GM18861 (cell line): Measurements from ENCODE around the gene PUS10.

ENCODE experiments used
- ATAC-seq: cut with Tn5 transposase; IDR thresholded peaks from one replicate; pipeline ENCODE4 v1.9.1; 2021; ENCODE audit not compliant: unreplicated experiment

PUS10 gene

DNA sequence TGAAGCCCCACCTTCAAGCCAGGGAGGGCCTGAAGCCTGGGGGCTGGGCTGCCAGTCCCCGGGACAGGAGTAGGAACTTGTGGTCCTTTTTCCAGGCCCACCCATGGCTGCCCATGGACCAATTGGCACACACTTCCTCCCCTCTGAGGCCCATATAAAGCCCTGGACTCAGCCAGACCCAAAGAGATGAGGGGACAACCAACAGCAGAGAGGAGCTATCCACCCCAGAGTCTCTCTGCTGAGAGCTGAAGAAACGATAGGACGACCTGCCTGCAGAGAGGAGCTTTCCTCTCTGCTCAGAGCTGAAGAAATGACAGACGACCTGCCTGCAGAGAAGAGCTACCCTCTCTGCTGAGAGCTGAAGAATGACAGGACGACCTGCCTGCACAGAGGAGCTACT, 44.4 kb downstream of the PUS10 start:
- no peak for ATAC-seq

- ATAC-seq = peak; percentile 7
These were observed 45.0 kb downstream of the PUS10 start for GRCh38 chr2:60972889-60973656.

DNA sequence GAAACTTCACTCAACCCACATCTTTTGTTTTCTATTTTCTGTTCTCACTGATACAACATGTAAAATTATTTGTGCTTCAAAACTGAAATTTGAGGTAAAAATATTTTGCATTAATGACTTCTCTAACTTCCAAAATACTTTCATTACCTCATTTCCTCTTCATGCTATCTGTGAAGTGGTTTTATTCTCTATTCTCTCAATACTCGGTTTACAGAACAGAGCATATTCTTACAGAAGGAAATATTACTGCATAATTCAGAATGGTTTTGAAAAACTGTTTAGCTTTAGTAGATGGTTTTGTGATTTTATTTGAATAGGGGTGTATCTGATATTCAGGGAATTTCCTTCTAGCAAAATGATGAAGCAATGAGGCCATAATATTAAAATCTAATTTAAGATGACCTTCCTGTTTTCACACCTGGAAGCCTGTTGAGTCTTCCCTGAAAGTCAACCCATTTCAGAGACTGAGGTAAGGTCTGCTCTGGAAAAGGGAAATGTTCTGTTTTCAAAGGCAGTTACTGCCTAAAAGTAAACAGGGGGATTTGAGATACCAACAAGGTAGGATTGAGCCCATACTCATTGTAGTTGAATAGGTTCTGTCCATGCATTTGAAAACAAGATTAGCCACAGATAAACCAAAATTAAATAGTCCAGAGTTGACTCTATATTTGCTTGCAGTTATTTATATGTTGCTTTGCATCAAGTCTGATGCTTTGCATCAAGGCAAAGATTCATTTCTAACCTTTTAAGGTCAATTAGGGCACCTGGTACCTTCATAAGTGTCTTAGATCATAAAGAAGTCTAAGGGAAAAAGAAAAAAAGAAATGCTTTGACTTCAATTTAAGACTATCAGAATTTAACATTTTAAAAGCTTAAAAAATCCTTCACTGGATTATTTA, 51.3 kb downstream of the PUS10 start:
- ATAC-seq = peak; percentile 58

DNA sequence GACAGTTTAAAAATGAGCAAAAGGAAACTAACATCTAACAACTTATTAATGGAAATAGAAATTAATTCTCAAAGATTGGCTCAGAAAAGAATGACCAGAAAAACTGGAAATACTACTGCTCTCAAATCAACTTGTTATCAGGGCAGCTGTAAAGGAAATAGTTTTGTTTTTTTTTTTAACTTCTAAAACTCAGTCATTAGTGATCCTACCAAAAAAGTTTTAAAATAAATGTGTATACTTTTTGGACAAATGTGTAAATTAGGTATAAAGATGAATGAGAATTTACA, 52.6 kb downstream of the PUS10 start:
- no peak for ATAC-seq

DNA sequence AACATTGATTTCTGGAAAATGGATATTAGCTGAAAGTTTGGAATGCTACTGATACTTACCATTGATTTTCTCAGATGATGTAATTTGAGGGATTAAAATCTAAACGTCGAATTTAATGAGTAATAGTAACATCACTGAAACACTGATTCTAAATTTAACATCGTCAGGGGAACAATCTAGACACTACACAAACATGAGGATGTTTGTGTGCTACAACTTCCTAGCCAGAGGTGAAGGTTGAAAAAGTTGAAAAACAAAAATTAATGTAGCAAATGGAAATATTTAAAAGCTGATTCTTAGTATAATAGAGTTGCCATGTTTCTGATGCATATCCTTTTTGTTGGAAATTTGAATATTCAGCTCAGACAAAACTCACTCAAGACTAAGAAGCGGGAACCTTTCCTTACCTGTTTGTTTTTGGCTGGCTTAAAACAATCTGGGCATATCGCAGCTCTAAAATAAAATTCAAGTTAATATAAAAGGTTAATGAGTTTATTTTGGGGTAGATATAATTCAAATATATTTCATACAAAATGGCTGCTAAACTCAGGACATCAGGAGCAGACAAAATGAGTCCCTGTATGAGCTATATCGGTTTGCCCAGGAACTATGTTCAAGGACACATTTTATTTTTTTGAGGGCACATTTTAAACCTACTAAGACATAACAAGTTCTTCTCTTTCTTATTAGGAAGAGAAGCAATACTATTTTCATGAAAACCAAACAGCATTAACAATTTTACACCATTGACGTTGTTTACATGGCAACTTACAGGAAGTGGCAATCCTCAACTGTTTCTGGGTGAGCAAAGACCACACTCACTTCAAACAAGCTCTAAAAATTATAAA, 53.2 kb downstream of the PUS10 start:
- no peak for ATAC-seq

- no peak for ATAC-seq
These were observed 54.9 kb downstream of the PUS10 start for GRCh38 chr2:60963190-60963589.

- no peak for ATAC-seq
These were observed 55.5 kb downstream of the PUS10 start for GRCh38 chr2:60962528-60962927.

- ATAC-seq = no peak
These were observed 56.6 kb downstream of the PUS10 start for GRCh38 chr2:60961457-60961856.

GRCh38 chr2:60960706-60961105, 57.3 kb downstream of the PUS10 start:
- no peak for ATAC-seq

DNA sequence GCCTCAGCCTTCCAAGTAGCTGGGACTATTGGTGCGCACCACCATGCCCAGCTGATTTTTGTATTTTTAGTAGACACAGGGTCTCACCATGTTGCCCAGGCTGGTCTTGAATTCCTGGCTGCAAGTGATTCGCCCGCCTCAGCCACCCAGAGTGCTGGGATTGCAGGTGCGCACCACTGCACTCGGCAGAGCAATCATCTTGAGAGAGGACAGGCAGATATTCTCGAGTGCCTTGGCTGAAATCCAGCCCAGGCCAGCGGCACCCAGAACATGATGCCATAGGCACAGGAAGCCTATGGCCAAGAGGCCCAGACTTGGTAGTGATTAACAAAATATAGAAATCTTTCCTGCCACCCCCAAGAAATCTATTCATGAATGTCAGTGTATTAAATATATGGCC, 58.6 kb downstream of the PUS10 start:
- ATAC-seq = no peak

GRCh38 chr2:60958800-60959199, 59.3 kb downstream of the PUS10 start:
- no peak for ATAC-seq

DNA sequence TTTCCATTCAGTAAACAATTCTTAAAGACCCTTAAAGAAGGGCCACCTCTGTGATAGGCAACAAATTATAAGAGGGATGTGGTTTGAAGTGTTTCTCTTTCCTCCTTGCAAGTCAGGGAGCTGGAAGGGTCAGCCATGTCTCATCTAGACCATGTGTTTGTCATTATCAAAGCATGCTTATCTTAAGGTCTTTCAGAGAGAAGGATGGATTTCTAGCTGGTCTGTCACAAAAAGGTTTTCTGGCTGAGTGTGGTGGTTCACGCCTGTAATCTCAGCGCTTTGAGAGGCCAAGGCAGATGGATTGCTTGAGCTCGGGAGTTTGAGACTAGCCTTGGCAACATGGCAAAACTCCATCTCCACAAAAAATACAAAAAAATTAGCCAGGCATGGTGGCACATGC, 59.7 kb downstream of the PUS10 start:
- no peak for ATAC-seq

DNA sequence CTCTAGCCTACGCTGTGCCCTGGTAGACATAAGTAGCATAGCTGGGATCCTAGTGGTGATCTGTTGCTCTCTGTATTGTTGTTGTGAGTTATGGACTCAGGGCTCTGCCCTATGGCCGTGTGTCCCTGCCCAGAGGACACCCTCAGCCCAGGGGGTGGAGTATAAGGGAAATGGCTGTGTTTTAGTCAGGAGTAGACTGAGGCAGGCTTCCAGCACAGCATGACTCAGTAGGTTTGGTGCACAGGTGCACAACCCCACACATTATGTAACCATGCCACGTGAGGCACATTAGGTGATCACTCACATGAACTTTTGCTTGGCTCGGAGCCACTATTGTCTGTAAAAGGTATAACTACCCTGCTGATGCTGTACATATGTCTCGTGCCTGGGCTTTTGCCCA, 60.4 kb downstream of the PUS10 start:
- no peak for ATAC-seq

DNA sequence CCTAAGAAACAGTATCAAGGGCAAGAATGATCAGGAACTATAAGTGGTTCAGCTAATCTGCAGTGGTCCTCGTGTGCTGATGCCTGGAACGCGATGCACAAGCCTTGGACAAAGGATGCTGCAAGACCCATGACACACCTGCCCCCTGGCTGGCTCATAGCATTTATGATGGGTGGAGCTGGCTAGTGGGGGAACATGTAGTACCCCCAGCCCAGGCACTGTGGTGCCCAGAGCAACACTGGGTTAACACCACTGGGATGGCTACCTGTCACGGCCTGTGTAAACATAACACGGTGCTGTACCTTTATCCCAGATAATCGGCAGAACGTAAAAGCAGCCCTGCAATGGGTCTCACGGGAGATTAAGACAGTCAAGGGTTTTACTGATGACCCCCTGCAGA, 60.8 kb downstream of the PUS10 start:
- ATAC-seq = no peak

DNA sequence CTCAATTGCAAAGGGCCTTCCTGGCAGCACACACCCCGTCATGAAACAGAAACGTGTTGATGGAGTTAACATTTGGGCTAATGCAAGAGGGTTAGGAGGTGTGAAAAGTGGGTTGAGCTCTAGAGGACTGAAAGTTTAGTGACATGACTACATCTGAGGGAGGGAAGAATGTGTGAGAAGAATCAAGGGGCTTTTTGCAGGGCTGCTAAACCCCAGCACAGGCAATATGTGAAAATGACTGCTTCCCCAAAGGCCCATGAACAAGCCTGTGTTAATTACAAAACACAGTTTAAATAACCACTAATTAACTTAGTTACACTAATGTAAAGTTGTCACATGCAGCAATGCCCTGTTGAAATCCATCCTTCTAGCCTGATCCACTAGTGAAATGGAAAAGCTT, 63.9 kb downstream of the PUS10 start:
- ATAC-seq = no peak

GRCh38 chr2:60948926-60949579, 69.0 kb downstream of the PUS10 start:
- no peak for ATAC-seq

DNA sequence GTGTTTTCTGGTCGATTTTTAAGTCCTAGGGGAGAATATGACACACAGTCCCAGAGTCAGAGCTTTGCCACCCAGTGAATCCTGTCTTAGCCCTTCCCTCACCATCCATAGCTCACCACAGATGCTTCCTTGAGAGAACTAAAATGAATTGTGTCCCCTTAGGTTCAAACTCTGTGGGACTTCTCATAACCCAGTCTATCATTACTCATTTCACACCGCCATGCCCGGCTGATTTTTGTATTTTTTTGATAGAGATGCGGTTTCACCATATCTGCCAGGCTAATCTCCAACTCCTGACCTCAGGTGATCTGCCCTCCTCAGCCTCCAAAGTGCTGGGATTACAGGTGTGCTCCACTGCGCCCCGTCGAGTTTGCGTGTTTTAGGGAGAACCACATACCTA, 69.9 kb downstream of the PUS10 start:
- ATAC-seq = no peak

GRCh38 chr2:60947056-60947455, 71.0 kb downstream of the PUS10 start:
- ATAC-seq = no peak

GRCh38 chr2:60945341-60945740, 72.7 kb downstream of the PUS10 start:
- no peak for ATAC-seq

DNA sequence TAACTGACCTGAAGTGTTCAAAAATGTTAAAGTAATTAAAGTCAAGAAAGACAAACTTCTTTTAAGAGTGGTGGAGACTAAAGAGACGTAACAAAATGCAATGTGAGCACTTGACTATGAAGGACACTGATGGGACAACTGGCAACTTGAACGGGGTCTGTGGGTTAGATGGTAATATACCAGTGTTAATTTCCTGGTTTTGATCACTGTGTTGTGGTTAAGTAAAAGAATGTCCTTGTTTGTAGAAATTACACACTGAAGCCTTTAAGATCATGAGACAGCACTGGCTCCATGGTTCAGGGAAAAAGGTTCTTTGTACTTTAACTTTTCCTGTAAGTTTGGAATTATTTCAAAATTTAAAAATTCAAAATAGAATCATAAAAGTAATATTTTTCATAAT, 78.4 kb downstream of the PUS10 start:
- no peak for ATAC-seq

GRCh38 chr2:60938301-60938700, 79.8 kb downstream of the PUS10 start:
- no peak for ATAC-seq
